Gastroesophageal sphincter (tissue), 4 donors: ENCODE results near the gene SPART. TPM values are rescaled to one million over a fixed set of nuclear protein-coding genes. Genes with fewer than 3 reads are reported as not detected.
"Not testable (repeated sequence)": the region's sequence is repeated elsewhere in the genome, so short reads cannot be mapped to it uniquely, and the experiment has no call there.

Experiments
- ATAC-seq: fragments of 150-250 bp; one replicate; pipeline ENCODE4 v1.9.1; 2016; ENCODE audit warnings: mild to moderate bottlenecking, moderate library complexity
- H3K27ac ChIP-seq, 4 donors: fragments of 200-600 bp; sonication (generic) in 3 of 4; 1 replicate in 3 of 4; 2 replicates in 1 of 4; pipeline ENCODE4 v1.5.1; 2016 to 2019
- H3K27me3 ChIP-seq: fragments of 200-600 bp; sonication (generic); one replicate; pipeline ENCODE4 v1.5.1; 2019
- H3K36me3 ChIP-seq, 2 donors: fragments of 200-600 bp; sonication (generic); one replicate each; pipeline ENCODE4 v1.5.1; 2019; ENCODE audit warnings: control low read depth in 1 of 2
- H3K4me1 ChIP-seq, 3 donors: fragments of 200-600 bp; sonication (generic); 1 replicate in 2 of 3; 2 replicates in 1 of 3; pipeline ENCODE4 v1.5.1; 2016 to 2019; ENCODE audit warnings: control low read depth in 2 of 3
- H3K4me3 ChIP-seq, 2 donors: fragments of 200-600 bp; sonication (generic); one replicate each; pipeline ENCODE4 v1.5.1; 2019; ENCODE audit warnings: mild to moderate bottlenecking in 1 of 2, moderate library complexity in 1 of 2
- H3K9me3 ChIP-seq, 3 donors: fragments of 200-600 bp; sonication (generic); one replicate each; pipeline ENCODE4 v1.5.1; 2017 to 2019; ENCODE audit warnings: control low read depth in 2 of 3
- EP300 ChIP-seq: sonication (generic); formaldehyde crosslinking; IDR thresholded peaks from one replicate; pipeline ENCODE4 v1.6.1; 2017; ENCODE audit warnings: antibody characterized with exemption, mild to moderate bottlenecking
- POLR2A ChIP-seq, 2 donors: fragments of 450-650 bp; IDR thresholded peaks; one replicate each; pipeline ENCODE4 v1.6.1; 2017; ENCODE audit warnings: antibody characterized with exemption in 2 of 2, mild to moderate bottlenecking in 2 of 2, moderate library complexity in 1 of 2
- POLR2AphosphoS5 ChIP-seq: sonication (generic); formaldehyde crosslinking; IDR thresholded peaks from one replicate; pipeline ENCODE4 v1.6.1; 2017; ENCODE audit warnings: antibody characterized with exemption
- WGBS, 2 donors: methylation state at CpG; one replicate each; pipeline ENCODE4 v1.1.5; 2018; ENCODE audit warnings: low coverage in 1 of 2; 5-methylcytosine and 5-hydroxymethylcytosine counted together
- total RNA-seq, 4 donors: library from RNA; depleted of rRNA; stranded (reverse); fragments of >200 nt; gene quantifications; one replicate each; pipeline ENCODE4 v1.1.0, GENCODE V29; 2016
- TF ChIP-seq, protein P1 (sequence below), 4 experiments: fragments of 200-600 bp in 2 of 4; fragments of 450-650 bp in 2 of 4; sonication (generic) in 1 of 4; IDR thresholded peaks; one replicate each; pipeline ENCODE4 v1.5.1; 2017 to 2019; ENCODE audit warnings: antibody characterized with exemption in 4 of 4, mild to moderate bottlenecking in 2 of 4, moderate library complexity in 2 of 4

SPART gene
- total RNA-seq, 4 donors from 2014 or later, result 113 to 173 (median 128) TPM

DNA sequence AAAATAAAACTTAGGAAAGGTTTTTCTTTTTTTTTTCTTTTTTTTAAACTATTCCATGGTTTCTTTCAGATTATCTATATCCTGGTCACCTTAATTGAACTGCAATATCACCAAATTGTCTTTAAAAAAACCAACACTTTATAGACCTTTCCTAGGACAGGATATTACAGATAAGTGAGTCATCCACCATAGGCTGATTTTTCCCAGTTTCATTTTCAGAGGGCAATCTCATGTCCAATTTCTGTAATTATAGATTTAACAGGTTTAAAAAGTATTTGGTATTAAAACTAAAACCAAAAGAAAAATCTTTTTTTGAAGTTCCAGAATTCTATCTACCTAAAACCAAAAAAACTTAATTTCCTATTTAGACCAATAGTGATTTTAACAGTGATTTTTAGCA, 13.2 kb downstream of the SPART start:
- no peaks in the 10 kb centered on the region for H3K27me3 ChIP-seq
- no peak for ATAC-seq
- peaks cover 0 to 95% (median 12%) of the 10 kb centered on the region in 3 donors for H3K4me1 ChIP-seq
- H3K9me3 ChIP-seq, result no peaks in the 10 kb centered on the region
- peaks cover 10 to 38% of the 10 kb centered on the region in 2 donors for H3K36me3 ChIP-seq
- TF ChIP-seq EP300 (no peak), POLR2A (IDR thresholded peaks at IDR 0.05) (no peak), POLR2AphosphoS5 (no peak)
- TF ChIP-seq, protein P1, sequence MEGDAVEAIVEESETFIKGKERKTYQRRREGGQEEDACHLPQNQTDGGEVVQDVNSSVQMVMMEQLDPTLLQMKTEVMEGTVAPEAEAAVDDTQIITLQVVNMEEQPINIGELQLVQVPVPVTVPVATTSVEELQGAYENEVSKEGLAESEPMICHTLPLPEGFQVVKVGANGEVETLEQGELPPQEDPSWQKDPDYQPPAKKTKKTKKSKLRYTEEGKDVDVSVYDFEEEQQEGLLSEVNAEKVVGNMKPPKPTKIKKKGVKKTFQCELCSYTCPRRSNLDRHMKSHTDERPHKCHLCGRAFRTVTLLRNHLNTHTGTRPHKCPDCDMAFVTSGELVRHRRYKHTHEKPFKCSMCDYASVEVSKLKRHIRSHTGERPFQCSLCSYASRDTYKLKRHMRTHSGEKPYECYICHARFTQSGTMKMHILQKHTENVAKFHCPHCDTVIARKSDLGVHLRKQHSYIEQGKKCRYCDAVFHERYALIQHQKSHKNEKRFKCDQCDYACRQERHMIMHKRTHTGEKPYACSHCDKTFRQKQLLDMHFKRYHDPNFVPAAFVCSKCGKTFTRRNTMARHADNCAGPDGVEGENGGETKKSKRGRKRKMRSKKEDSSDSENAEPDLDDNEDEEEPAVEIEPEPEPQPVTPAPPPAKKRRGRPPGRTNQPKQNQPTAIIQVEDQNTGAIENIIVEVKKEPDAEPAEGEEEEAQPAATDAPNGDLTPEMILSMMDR (IDR thresholded peaks at IDR 0.05), result no peak
- H3K4me3 ChIP-seq, result no peak overlapping the region
- no peak overlapping the region for H3K27ac ChIP-seq

DNA sequence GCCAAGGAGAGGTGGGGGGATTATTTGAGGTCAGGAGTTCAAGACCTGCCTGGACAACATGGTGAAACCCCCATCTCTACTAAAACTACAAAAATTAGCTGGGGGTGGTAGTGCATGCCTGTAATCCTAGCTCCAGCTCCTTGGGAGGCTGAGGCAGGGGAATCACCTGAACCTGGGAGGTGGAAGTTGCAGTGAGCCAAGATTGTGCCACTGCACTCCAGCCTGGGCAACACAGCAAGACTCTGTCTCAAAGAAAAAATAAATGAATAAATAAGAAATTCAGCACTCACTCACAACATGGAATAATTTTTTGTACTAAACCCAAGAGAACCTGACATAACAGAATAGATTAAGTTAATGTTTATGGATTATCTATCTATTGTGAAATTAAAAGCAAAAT, 13.9 kb downstream of the SPART start:
- not testable (repeated sequence) for H3K27me3 ChIP-seq, ATAC-seq, H3K27ac ChIP-seq, H3K9me3 ChIP-seq, H3K4me3 ChIP-seq
- Histone ChIP-seq H3K36me3 (peaks cover 10 to 45% of the 10 kb centered on the region in 2 donors), H3K4me1 (peaks cover 0 to 89% (median 12%) of the 10 kb centered on the region in 3 donors)

DNA sequence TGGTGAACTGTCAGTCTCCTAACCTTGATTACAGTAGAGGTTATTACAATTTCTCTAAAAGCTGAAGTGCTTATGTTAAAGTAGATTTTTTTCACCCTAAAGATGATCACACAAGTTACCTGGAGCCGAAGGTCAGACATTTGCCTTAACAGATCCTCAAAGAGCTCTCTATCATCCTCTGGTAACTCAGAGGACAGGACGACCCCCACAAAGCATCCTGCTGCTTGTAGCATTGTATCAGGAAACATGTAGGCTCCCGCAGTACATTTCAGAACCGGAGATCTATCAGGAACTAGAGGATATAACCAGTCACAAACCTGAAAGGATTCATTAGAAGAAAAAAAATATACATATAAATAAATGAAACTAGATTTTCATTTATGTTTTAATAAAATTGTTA, 14.9 kb downstream of the SPART start:
- Histone ChIP-seq H3K9me3 (no peaks in the 10 kb centered on the region), H3K27me3 (no peaks in the 10 kb centered on the region), H3K4me1 (peaks cover 0 to 79% (median 12%) of the 10 kb centered on the region in 3 donors), H3K4me3 (no peak overlapping the region), H3K36me3 (peaks cover 10 to 55% of the 10 kb centered on the region in 2 donors), H3K27ac (no peak overlapping the region)
- WGBS, 2 donors, result 61 to 76% methylated on average over 3 to 4 of the region's 4 CpGs
- TF ChIP-seq, protein P1 (IDR thresholded peaks at IDR 0.05), result no peak
- TF ChIP-seq POLR2AphosphoS5 (no peak), EP300 (no peak), POLR2A (IDR thresholded peaks at IDR 0.05) (no peak)
- no peak for ATAC-seq

DNA sequence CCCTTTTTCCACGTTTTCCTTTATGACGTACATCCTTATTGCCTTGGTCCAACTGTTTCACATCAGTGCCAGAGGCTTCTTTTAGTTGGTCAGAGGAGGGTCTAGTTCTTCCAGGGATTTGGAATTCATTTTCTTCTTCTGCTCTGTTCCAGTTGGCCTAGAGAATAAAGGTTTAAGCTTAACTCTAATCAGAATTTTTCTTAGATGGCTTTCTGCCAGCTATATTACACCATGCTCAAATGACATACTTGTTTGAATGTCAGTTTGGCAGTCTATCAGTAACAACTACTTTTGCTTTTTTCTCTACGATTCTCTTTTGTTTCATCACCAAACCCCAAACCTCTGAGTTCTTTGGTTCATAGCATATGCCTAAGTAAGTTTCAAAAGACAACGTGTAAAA, 16.8 kb downstream of the SPART start:
- Histone ChIP-seq H3K4me1 (peaks cover 0 to 62% (median 8%) of the 10 kb centered on the region in 3 donors), H3K36me3 (peaks cover 13 to 69% of the 10 kb centered on the region in 2 donors), H3K4me3 (no peak overlapping the region), H3K9me3 (no peaks in the 10 kb centered on the region), H3K27me3 (no peaks in the 10 kb centered on the region), H3K27ac (no peak overlapping the region)
- no peak for ATAC-seq
- 46 to 51% methylated on average over 4 of the region's 4 CpGs for WGBS, 2 donors
- no peak for TF ChIP-seq POLR2A (IDR thresholded peaks at IDR 0.05)
- no peak for TF ChIP-seq POLR2AphosphoS5

DNA sequence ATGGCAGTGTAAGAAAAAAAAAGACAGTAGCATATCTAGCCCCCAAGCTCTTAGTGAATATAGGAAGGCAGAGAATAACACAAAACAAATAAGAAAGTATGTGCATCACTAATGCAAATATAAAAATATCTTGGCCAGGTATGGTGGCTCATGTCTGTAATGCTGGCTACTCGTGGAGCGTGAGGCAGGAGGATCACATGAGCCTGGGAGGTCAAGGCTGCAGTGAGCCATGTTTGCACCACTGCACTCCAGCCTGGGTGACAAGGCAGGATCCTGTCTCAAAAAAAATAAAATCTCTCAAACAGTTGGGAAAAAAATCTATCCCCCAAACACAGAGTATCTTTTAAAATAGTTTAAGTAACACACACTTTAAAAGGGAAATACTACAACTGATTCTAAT, 17.4 kb downstream of the SPART start:
- no peaks in the 10 kb centered on the region for H3K9me3 ChIP-seq
- TF ChIP-seq, protein P1 (IDR thresholded peaks at IDR 0.05), result no peak
- TF ChIP-seq POLR2AphosphoS5 (no peak), EP300 (no peak), POLR2A (IDR thresholded peaks at IDR 0.05) (no peak)
- peaks cover 16 to 74% of the 10 kb centered on the region in 2 donors for H3K36me3 ChIP-seq
- no peak for ATAC-seq
- H3K27ac ChIP-seq, result no peak overlapping the region
- WGBS, 2 donors, result 90% methylated on average over 2 of the region's 2 CpGs; no CpG with 5 or more reads in 1 of the 2 donors
- no peak overlapping the region for H3K4me3 ChIP-seq
- no peaks in the 10 kb centered on the region for H3K27me3 ChIP-seq
- H3K4me1 ChIP-seq, result peaks cover 0 to 57% (median 8%) of the 10 kb centered on the region in 3 donors

DNA sequence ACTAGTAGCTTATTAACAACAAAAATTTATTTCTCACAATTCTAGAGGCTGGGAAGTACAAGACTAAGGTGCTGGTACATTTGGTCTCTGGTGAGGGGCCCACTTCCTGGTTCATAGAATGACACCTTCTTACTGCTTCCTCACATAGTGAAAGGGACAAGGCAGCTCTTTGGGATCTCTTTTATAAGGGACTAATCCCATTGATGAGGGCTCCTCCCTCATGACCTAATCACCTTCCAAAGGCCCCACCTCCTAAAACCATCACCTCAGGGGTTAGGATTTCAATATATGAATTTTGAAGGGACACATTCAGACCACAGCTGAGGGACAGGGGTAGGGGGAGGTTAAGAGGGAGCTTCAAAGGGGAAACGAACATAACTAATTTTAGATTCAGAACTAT, 20.3 kb downstream of the SPART start:
- no peak for ATAC-seq
- no peaks in the 10 kb centered on the region for H3K9me3 ChIP-seq
- H3K36me3 ChIP-seq, result peaks cover 11 to 93% of the 10 kb centered on the region in 2 donors
- 86 to 88% methylated on average over 1 of the region's 1 CpG for WGBS, 2 donors
- no peak overlapping the region for H3K4me3 ChIP-seq
- TF ChIP-seq, protein P1 (IDR thresholded peaks at IDR 0.05), result no peak
- no peak for TF ChIP-seq EP300
- no peak for TF ChIP-seq POLR2A (IDR thresholded peaks at IDR 0.05)
- no peak for TF ChIP-seq POLR2AphosphoS5
- no peak overlapping the region for H3K27ac ChIP-seq
- H3K27me3 ChIP-seq, result no peaks in the 10 kb centered on the region
- H3K4me1 ChIP-seq, result peaks cover 0 to 28% (median 5%) of the 10 kb centered on the region in 3 donors

DNA sequence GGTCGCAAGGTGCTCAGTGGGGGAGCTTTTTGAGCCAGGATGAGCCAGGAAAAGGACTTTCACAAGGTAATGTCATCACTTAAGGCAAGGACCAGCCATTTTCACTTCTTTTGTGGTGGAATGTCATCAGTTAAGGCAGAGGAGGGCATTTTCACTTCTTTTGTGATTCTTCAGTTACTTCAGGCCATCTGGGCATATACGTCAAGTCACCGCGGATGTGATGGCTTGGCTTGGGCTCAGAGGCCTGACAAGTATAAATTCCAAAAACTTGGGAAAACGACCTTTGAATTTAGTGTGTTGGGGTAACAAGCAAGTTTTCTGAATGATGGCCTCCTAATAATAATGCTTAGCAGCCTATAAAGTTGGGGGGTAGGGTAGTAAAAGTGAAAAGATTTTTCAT, 21.3 kb downstream of the SPART start:
- ATAC-seq, H3K4me3 ChIP-seq, H3K27ac ChIP-seq, H3K9me3 ChIP-seq, H3K27me3 ChIP-seq: not testable (repeated sequence)
- H3K4me1 ChIP-seq, result peaks cover 0 to 17% (median 3%) of the 10 kb centered on the region in 3 donors
- WGBS, 2 donors, result 57 to 73% methylated on average over 1 to 5 of the region's 5 CpGs
- H3K36me3 ChIP-seq, result peaks cover 9 to 86% of the 10 kb centered on the region in 2 donors
